Measurements from ENCODE around the gene ABI3BP.

The ABI3BP gene

DNA sequence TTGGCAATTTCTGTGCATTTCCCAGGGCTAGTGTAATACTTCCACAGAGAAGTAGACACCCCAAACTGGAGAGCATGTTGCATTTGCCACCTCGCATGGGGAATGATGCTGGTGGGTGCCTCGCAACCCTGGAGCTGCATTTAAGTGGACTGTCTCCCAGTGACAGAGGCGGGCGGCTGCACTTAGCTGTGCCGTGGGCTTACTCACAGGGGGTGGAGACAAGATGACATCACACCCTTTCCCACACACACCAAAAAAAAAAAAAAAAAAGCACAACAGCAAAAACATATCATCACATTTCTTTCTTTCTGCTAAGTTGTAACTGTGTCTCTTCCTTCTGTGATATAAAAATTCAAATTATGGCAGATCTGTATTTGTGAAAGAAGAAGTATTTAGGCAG, at the start of gene ABI3BP:
Gene ABI3BP (minus strand): TSS at position 113 of the 400 bp plus-strand sequence. CDS start 37 bp downstream, at position 76.
- DNase-seq (ENCODE audit: low read depth), result peak; percentile 86
- peak within 1 kb of the TSS; percentile 26 for H3K4me3 ChIP-seq (ENCODE audit: low read length)
- no peak for TF ChIP-seq CTCF (IDR thresholded peaks at IDR 0.05; ENCODE audit: insufficient read depth, low read depth, low read length, missing control alignments)

- no peak overlapping the region for H3K4me3 ChIP-seq (ENCODE audit: low read length)
- no peak for TF ChIP-seq CTCF (IDR thresholded peaks at IDR 0.05; ENCODE audit: insufficient read depth, low read depth, low read length, missing control alignments)
- peak; percentile 40 for DNase-seq (ENCODE audit: low read depth)
These were observed 46.1 kb upstream of the ABI3BP start for GRCh38 chr3:101039285-101039684.

DNA sequence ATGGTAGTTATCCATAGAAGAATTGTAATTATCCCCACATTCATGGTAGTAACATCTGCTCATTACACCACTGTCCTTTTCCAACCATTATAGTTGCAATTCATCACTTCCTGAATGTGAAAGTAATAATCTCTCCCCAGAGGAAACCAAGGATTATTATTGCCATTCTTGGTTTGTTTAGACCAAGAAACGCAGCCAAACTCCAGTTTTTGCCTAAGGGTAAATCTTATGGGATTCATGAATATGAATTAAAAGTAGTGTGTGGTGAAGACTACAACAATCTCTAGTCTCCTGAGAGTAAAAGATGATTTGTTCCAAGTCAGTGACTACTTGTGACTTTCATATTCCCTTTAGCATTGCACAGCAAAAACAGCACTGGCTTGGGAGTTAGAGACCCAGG, 45.7 kb upstream of the ABI3BP start:
- no peak for TF ChIP-seq CTCF (IDR thresholded peaks at IDR 0.05; ENCODE audit: insufficient read depth, low read depth, low read length, missing control alignments)

DNA sequence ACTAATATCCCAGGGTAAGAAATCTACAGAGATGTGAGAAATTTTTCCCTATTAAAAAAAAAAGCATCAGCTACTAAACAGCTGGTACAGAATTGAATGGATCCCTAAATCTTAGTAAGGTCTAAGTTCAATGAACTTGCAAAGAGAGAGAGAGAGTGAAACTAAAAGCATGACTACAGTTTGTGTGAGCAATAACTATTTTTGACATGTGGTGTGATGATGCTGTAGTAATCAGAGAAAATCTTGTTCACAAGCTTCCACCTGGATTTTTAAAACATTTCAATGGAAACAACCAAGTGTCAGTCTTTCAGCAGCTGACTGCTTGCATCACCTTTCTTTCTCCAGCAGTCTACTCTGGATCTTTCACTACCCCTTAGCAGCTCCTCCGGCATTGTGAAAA, 45.2 kb upstream of the ABI3BP start:
- H3K4me3 ChIP-seq (ENCODE audit: low read length), result no peak overlapping the region
- no peak for TF ChIP-seq CTCF (IDR thresholded peaks at IDR 0.05; ENCODE audit: insufficient read depth, low read depth, low read length, missing control alignments)
- peak; percentile 30 for DNase-seq (ENCODE audit: low read depth)

More for the DNA sequence above, 45.7 kb upstream of the ABI3BP start:
- no peak for DNase-seq (ENCODE audit: low read depth)
- H3K4me3 ChIP-seq (ENCODE audit: low read length), result no peak overlapping the region

DNA sequence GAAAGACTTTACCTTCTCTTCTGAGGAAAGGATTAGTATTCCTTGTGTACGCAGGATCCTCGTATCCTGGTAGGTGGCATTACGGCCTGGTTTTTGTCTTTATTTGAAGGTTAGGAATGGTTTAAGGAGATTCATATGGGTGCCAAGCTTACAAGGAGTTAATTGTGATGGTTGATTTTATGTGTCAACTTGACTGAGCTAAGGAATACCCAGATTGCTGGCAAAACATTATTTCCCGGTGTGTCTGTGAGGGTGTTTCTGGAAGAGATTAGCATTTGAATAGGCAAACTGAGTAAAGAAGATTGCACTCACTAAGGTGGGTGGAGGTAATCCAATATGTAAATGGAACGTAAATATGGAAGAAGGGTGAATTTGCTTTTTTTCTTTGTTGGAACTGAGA, 44.4 kb upstream of the ABI3BP start:
- no peak for DNase-seq (ENCODE audit: low read depth)
- no peak for TF ChIP-seq CTCF (IDR thresholded peaks at IDR 0.05; ENCODE audit: insufficient read depth, low read depth, low read length, missing control alignments)

GRCh38 chr3:101036676-101037075, 43.5 kb upstream of the ABI3BP start:
- peak; percentile 64 for DNase-seq (ENCODE audit: low read depth)
- TF ChIP-seq CTCF (IDR thresholded peaks at IDR 0.05; ENCODE audit: insufficient read depth, low read depth, low read length, missing control alignments), result no peak
- no peak overlapping the region for H3K4me3 ChIP-seq (ENCODE audit: low read length)

More for the DNA sequence above, 44.4 kb upstream of the ABI3BP start:
- no peak overlapping the region for H3K4me3 ChIP-seq (ENCODE audit: low read length)

- H3K4me3 ChIP-seq (ENCODE audit: low read length), result no peak overlapping the region
- TF ChIP-seq CTCF (IDR thresholded peaks at IDR 0.05; ENCODE audit: insufficient read depth, low read depth, low read length, missing control alignments), result no peak
- peak; percentile 95 for DNase-seq (ENCODE audit: low read depth)
These were observed 43.0 kb upstream of the ABI3BP start for GRCh38 chr3:101036213-101036618.

All from epithelial cell of esophagus (primary cell).